Activated naive CD8-positive, alpha-beta T cell treated with anti-CD3 and anti-CD28 coated beads for 36 hours (primary cell): ENCODE measurements around the gene INO80. TPM values are rescaled to one million over a fixed set of nuclear protein-coding genes. Genes with fewer than 3 reads are reported as not detected.
"Not testable (repeated sequence)": the region's sequence is repeated elsewhere in the genome, so short reads cannot be mapped to it uniquely, and the experiment has no call there.

Experiments
- DNase-seq: peaks from one replicate; pipeline ENCODE4 v3.0.0; 2021
- H3K27ac Mint-ChIP-seq: one replicate; pipeline ENCODE4 v1.8.0; 2022; ENCODE audit warnings: mild to moderate bottlenecking, moderate library complexity, mixed read lengths
- H3K27me3 Mint-ChIP-seq: one replicate; pipeline ENCODE4 v1.8.0; 2022; ENCODE audit warnings: mild to moderate bottlenecking, mixed read lengths
- H3K36me3 Mint-ChIP-seq: one replicate; pipeline ENCODE4 v1.8.0; 2021; ENCODE audit warnings: mild to moderate bottlenecking, mixed read lengths
- H3K4me1 Mint-ChIP-seq: one replicate; pipeline ENCODE4 v1.8.0; 2021; ENCODE audit warnings: mixed read lengths
- H3K4me3 Mint-ChIP-seq: one replicate; pipeline ENCODE4 v1.8.0; 2022; ENCODE audit warnings: mild to moderate bottlenecking, moderate library complexity, mixed read lengths
- H3K9me3 Mint-ChIP-seq: one replicate; pipeline ENCODE4 v1.8.0; 2022; ENCODE audit warnings: mixed read lengths
- total RNA-seq, 2 experiments: library from RNA; stranded (reverse); gene quantifications; one replicate each; pipeline ENCODE4 v1.2.3, GENCODE V29; 2021

INO80 gene
- total RNA-seq, 2 experiments from 2014 or later = 26.1 to 26.3 TPM

DNA sequence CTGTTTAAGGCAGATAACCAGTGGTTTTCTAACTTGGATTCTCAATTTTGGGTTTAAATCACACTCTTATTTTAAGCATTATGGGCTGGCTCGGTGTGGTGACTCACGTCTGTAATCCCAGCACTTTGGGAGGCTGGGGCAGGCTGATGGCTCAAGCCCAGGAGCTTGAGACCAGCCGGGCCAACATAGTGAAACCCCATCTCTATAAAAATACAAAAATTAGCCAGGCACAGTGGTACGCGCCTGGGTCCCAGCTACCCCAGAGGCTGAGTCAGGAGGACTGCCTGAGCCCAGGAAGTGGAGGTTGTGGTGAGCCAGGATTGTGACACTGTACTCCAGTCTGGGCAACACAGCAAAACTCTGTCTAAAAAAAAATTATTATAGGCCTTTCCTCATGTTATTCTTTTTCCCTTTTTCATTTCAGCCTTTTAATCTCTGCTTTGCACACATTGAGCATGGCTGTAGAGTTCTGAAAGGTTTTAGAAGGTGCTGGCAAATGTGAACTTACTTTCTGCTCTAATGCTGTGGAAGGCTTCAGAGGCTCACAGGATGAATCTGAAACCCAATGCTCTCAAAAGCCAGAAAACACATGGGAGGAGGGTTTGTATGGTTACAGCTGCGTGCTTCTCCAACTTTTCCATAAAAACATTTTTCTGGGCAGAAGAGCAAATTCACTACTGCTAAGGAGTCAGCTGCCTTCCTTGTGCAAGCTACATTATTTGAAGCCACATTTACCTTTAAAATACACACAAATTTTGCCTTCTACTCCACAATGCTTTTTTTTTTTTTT, 130.3 kb downstream of the INO80 start:
- no peaks in the 10 kb centered on the region for H3K27me3 Mint-ChIP-seq
- H3K4me3 Mint-ChIP-seq = no peak overlapping the region
- peaks cover 8% of the 10 kb centered on the region for H3K4me1 Mint-ChIP-seq
- peaks cover 24% of the 10 kb centered on the region for H3K36me3 Mint-ChIP-seq
- H3K27ac Mint-ChIP-seq = no peak overlapping the region
- no peak for DNase-seq
- no peaks in the 10 kb centered on the region for H3K9me3 Mint-ChIP-seq

DNA sequence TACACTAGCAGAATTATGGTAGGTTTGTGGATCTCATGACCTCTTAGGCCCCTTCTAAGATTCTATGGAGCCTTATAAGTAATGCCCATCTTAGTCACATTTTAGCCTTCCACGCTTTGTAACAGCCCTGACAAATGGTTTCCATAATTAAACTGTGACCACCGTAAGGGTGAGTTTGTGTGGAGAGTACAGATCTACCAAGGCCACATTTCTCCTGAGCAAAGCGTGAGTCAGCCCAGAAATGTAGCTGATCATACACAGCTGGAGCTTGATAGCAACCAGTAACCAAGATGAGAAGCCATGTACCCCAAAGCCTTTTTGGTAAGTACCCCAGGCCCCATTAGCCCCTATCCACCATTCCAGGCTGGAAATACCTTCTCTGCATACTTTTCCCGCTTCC, 131.1 kb downstream of the INO80 start:
- no peaks in the 10 kb centered on the region for H3K27me3 Mint-ChIP-seq
- no peak overlapping the region for H3K27ac Mint-ChIP-seq
- H3K4me3 Mint-ChIP-seq = no peak overlapping the region
- H3K4me1 Mint-ChIP-seq = peaks cover 2% of the 10 kb centered on the region
- H3K36me3 Mint-ChIP-seq = peaks cover 17% of the 10 kb centered on the region
- no peaks in the 10 kb centered on the region for H3K9me3 Mint-ChIP-seq
- no peak for DNase-seq

DNA sequence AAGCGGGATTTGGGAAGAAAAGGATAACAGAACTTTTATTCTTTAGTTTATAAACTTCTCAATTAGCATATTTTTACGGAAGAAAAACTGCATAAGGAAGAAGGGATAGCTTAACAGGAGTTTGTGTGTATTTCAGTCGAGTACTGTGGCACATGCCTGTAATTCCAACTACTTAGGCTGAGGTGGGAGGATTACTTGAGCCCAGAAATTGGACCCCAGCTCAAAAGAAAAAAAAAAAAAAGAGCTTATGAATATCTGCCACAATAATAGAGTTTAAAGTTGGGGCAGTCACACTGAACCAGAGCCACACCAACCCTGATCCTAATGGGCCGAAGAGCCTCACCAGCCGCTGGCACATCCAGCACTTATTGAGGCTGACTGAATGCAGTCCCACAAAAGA, 131.7 kb downstream of the INO80 start:
- H3K36me3 Mint-ChIP-seq = peaks cover 15% of the 10 kb centered on the region

DNA sequence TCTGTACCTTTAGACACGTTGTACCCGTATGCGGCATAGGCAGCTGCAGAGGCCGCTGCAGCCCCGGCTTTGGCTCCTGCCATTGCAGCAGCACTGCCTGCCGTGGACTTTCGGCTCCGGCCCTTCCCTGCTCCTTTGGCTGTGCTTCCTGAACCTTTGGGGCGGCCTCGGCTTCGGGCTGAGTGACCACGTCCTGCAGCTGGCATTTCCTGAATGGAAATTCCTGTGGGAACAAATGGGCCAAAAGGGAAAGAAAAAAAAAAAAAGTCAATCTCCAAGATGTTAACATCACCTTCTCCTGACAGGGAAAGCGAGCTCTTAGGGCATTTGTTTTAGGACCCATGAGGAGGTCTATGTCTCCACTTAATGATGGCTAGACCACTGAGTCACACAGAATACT, 133.2 kb downstream of the INO80 start:
- Mint-ChIP-seq H3K36me3 (peaks cover 21% of the 10 kb centered on the region), H3K27me3 (no peaks in the 10 kb centered on the region), H3K27ac (no peak overlapping the region), H3K4me3 (no peak overlapping the region), H3K9me3 (no peaks in the 10 kb centered on the region), H3K4me1 (peaks cover 2% of the 10 kb centered on the region)
- DNase-seq = no peak

More for the DNA sequence above, 131.7 kb downstream of the INO80 start:
- no peak overlapping the region for H3K4me3 Mint-ChIP-seq
- H3K27ac Mint-ChIP-seq = no peak overlapping the region
- H3K27me3 Mint-ChIP-seq = no peaks in the 10 kb centered on the region
- DNase-seq = no peak
- peaks cover 2% of the 10 kb centered on the region for H3K4me1 Mint-ChIP-seq
- no peaks in the 10 kb centered on the region for H3K9me3 Mint-ChIP-seq

DNA sequence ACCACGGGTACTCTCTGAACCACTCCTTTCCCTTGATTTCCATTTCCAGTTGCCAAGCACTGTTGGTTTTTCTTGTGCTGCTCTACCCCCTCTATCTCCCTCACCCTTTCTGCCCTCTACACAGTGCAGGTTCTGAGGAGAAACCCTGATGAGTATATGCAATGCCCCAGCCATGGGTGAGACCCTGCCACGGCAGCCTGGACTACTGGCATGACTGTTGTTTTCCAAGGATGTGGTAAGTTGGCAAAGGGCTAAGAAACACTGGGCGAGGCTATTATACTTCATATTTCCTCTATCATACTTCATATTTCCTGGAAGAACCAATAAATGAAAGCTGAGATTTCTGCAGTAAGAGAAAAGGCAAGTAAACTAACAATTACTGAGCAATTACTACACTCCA, 134.9 kb downstream of the INO80 start:
- Mint-ChIP-seq H3K27ac (peak overlapping the region; percentile 10), H3K36me3 (peaks cover 15% of the 10 kb centered on the region), H3K4me3 (no peak overlapping the region), H3K4me1 (peaks cover 2% of the 10 kb centered on the region), H3K9me3 (no peaks in the 10 kb centered on the region), H3K27me3 (no peaks in the 10 kb centered on the region)
- no peak for DNase-seq

DNA sequence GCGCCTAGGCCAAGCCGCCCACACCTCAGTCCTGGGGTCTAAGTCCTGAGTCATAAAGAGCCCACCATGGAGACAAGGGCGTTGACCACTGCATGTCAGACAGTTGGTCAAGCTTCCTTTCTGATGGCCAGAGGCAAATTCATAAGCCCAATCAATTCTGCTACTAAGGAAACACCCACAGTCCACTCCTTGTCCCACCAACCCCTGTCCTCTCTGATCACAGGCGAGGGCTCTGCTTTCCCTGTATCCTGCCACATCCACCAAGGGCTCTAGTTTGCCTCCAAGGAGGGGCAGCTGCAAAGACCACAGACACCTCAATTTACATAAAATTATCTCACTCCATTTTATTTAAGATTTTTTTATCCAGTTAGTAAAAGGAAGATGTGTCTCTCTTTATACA, 137.5 kb downstream of the INO80 start:
- peaks cover 2% of the 10 kb centered on the region for H3K4me1 Mint-ChIP-seq
- H3K27ac Mint-ChIP-seq = no peak overlapping the region
- no peak overlapping the region for H3K4me3 Mint-ChIP-seq
- no peak for DNase-seq
- H3K36me3 Mint-ChIP-seq = peaks cover 13% of the 10 kb centered on the region
- H3K9me3 Mint-ChIP-seq = no peaks in the 10 kb centered on the region
- no peaks in the 10 kb centered on the region for H3K27me3 Mint-ChIP-seq

DNA sequence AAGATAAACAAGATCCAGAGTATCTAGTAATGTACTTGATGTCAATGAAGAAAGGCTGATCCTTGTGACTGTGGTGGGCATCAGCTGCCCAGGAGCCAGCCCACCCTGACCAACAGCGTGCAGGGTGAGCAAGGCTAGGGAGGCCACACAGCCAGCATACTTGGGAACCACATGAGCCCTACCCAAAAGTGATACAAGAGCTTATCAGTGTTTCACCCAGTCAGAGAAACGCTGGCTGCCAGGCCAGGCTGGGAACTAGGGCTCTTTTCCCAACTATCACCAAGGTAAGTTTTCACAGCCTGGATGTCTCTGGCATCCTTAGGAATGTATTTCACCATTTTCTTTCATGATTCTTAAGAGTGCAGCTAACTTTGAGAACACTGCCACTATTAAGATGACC, 137.9 kb downstream of the INO80 start:
- peaks cover 2% of the 10 kb centered on the region for H3K4me1 Mint-ChIP-seq
- H3K9me3 Mint-ChIP-seq = no peaks in the 10 kb centered on the region
- no peak overlapping the region for H3K27ac Mint-ChIP-seq
- no peak for DNase-seq
- peaks cover 13% of the 10 kb centered on the region for H3K36me3 Mint-ChIP-seq
- H3K27me3 Mint-ChIP-seq = no peaks in the 10 kb centered on the region
- no peak overlapping the region for H3K4me3 Mint-ChIP-seq

DNA sequence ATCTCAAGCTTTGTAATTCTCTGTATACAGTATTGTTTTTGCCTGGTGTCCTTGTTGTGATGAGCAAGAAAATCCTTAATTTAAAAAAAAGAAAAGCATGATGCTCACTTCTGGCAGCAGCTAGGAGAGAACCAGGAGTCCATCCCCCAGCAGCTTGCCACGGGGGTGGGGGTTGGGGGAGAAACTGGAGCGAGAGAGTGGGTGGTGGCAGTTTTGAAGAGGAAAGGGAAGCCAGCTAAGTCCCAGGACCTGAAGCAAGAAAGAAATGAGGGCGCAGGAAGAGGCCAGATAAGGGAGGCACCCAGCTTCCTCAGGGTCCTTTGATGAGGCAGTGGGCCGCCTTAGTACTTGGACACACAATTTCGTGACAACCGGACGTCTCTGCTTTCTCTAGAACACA, 139.3 kb downstream of the INO80 start:
- no peaks in the 10 kb centered on the region for H3K9me3 Mint-ChIP-seq
- H3K4me3 Mint-ChIP-seq = no peak overlapping the region
- no peaks in the 10 kb centered on the region for H3K27me3 Mint-ChIP-seq
- peaks cover 12% of the 10 kb centered on the region for H3K36me3 Mint-ChIP-seq
- DNase-seq = no peak
- H3K27ac Mint-ChIP-seq = no peak overlapping the region
- H3K4me1 Mint-ChIP-seq = peaks cover 2% of the 10 kb centered on the region

DNA sequence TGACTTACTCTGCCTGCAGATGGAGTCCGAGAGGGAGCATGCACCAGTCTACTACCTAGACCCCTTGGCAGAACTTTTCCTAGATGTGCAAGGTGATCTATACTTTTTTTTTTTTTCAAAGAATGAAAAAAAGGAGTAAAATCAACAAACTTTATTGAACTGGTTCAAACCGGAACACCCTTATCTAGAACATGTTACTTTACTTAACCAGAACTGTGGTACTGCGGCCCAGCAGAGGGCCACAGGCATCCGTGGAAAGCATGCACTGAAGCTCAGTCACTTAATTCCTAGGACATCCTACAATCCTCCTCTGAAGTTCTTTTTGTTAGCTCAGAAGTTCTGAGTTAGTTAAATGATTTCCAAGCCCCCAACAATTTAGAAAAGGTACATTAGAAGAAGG, 141.2 kb downstream of the INO80 start:
- Mint-ChIP-seq H3K36me3 (peaks cover 6% of the 10 kb centered on the region), H3K4me1 (no peaks in the 10 kb centered on the region), H3K9me3 (no peaks in the 10 kb centered on the region), H3K27me3 (no peaks in the 10 kb centered on the region), H3K4me3 (peak overlapping the region; percentile 14), H3K27ac (no peak overlapping the region)
- DNase-seq = no peak

DNA sequence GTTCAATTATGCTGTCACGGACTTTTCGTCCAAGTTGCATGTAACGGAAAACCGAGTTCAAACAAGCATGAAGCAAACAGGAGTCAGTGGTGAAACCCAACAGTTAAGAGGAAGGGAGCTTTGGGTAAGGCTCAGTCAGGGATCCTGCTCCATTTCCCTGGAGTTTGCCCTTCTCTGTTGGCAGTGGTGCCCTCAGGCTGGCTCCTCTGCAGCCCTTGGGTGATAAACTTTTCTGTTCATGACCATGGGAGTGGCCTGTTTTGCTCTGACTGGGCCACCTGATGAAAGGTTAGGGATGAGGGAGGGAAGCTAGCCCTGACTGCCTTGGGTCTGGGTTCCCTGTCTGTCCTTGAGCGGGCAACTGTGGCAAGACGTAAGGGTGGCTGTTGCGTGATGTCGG, 146.7 kb downstream of the INO80 start:
- Mint-ChIP-seq H3K4me3 (no peak overlapping the region), H3K4me1 (no peaks in the 10 kb centered on the region), H3K27me3 (no peaks in the 10 kb centered on the region), H3K9me3 (no peaks in the 10 kb centered on the region), H3K27ac (no peak overlapping the region), H3K36me3 (no peaks in the 10 kb centered on the region)
- no peak for DNase-seq

DNA sequence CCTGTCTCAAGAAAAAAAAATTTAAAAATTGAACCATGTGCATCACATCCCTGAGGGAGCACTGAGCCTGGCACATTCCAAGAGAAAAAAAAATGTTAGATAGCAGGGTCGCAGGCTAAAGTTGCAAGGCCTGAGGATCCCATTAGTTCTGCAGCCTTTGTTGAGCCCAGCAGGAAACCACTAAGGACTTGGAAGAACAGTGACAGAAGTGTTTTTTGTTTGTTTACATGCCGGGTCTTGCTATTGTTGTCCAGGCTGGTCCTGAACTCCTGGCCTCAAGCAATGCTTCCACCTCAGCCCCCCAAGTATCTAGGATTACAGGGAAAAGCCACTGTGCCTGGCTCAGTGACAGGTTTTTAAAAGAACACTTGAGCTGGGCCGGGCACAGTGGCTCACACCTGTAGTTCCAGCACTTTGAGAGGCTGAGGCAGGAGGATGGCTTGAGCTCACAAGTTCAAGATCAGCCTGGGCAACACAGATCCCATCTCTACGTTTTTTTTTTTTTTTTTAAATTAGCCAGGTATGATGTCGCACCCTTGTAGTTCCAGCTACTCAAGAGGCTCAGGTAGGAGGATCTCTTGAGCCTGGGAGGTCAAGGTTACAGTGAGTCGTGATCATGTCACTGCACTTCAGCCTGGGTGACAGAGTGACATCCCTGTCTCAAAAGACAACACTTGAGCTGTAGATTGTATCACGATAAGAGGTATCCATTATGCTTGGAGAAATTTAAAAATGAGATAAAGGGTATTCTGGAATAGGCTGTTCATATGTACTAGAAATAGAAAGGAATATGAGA, 147.6 kb downstream of the INO80 start:
- Mint-ChIP-seq H3K36me3 (no peaks in the 10 kb centered on the region), H3K27ac (no peak overlapping the region), H3K4me3 (no peak overlapping the region), H3K27me3 (no peaks in the 10 kb centered on the region), H3K9me3 (no peaks in the 10 kb centered on the region), H3K4me1 (no peaks in the 10 kb centered on the region)
- no peak for DNase-seq

DNA sequence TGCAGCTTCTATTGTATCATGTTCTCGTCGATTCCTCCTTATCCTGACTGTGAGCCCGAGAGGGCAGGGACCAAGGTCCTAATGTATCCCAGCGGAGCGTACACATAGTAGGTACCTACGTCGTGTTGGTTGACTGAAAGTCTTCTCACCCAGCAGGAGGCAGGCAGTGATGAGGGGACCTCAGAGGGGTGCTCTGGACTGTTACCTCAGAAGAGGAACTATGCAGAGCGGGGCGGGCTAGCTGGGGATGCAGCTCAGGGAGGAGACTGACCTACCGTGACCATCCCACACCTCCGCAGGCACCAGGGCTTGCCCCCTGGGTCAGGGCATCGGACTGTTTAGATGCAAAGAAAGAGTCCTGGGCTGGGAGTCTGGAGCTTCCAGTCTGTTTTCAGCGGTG, 151.4 kb downstream of the INO80 start:
- Mint-ChIP-seq H3K36me3 (peaks cover 4% of the 10 kb centered on the region), H3K4me3 (no peak overlapping the region), H3K9me3 (no peaks in the 10 kb centered on the region), H3K27ac (no peak overlapping the region), H3K4me1 (no peaks in the 10 kb centered on the region), H3K27me3 (no peaks in the 10 kb centered on the region)
- no peak for DNase-seq

DNA sequence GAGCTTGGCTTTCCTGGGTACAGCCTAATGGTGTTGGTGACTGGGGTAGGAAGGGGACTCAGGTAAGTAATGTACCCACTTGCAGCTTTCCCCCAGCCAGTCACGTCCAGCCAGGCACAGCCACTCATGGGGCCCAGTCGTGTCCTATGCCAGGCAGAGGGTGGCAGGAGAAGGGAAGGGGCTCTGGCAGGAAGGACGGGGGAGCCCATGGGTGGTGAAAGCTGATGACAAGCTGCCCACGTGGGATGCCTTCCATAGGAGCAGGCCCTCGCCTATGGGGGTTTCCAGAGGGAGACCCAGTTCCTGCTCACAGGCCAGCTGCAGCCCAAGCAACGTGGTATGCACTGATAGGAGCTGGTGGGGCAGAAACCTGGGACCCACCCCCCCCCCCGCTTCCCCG, 152.1 kb downstream of the INO80 start:
- H3K27ac Mint-ChIP-seq = no peak overlapping the region
- no peaks in the 10 kb centered on the region for H3K27me3 Mint-ChIP-seq
- H3K36me3 Mint-ChIP-seq = peaks cover 4% of the 10 kb centered on the region
- peaks cover 2% of the 10 kb centered on the region for H3K4me1 Mint-ChIP-seq
- no peak overlapping the region for H3K4me3 Mint-ChIP-seq
- DNase-seq = no peak
- no peaks in the 10 kb centered on the region for H3K9me3 Mint-ChIP-seq

DNA sequence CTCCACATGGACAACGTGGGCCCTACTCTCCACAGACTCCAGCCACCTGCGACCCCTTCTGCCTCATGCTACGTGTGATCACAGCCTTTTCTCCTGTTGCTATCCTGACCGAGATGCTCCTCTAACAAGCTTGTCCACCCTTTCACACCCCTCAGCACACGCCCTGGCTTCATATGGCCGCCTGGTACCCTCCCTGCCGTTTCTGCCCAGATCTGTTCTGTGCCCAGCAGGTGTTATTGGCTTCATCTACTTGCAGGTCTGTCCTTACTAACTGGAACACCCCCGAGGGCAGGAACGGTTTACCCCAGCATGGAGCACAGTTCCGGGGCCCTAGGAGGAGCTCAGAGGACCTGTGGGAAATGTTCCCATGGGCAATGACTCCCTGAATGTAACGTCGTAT, 152.9 kb downstream of the INO80 start:
- H3K36me3 Mint-ChIP-seq = peaks cover 4% of the 10 kb centered on the region
- H3K27me3 Mint-ChIP-seq = no peaks in the 10 kb centered on the region
- no peaks in the 10 kb centered on the region for H3K9me3 Mint-ChIP-seq
- no peak for DNase-seq
- peaks cover 7% of the 10 kb centered on the region for H3K4me1 Mint-ChIP-seq
- H3K27ac Mint-ChIP-seq = no peak overlapping the region
- H3K4me3 Mint-ChIP-seq = no peak overlapping the region

DNA sequence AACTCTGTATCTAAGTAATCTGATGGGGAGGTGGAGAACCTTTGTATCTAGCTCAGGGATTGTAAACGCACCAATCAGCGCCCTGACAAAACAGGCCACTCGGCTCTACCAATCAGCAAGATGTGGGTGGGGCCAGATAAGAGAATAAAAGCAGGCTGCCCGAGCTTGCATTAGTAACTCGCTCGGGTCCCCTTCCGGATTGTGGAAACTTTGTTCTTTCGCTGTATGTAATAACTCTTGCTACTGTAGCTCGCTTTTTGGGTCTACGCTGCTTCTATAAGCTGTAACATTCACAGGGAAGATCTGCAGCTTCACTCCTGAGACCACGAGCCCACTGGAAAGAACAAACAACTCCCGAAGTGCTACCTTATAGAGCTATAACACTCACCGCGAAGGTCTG, 153.8 kb downstream of the INO80 start:
- H3K4me3 Mint-ChIP-seq, H3K27me3 Mint-ChIP-seq, H3K9me3 Mint-ChIP-seq, H3K36me3 Mint-ChIP-seq, DNase-seq, H3K27ac Mint-ChIP-seq: not testable (repeated sequence)
- H3K4me1 Mint-ChIP-seq = peaks cover 10% of the 10 kb centered on the region

DNA sequence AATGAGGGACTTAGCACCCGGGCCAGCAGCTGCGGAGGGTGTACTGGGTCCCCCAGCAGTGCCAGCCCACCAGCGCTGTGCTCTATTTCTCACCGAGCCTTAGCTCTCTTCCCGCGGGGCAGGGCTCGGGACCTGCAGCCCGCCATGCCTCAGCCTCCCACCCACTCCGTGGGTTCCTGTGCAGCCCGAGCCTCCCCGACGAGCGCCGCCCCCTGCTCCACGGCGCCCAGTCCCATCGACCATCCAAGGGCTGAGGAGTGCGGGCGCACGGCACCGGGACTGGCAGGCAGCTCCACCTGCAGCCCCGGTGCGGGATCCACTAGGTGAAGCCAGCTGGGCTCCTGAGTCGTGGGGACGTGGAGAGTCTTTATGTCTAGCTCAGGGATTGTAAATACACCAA, 154.3 kb downstream of the INO80 start:
- not testable (repeated sequence) for H3K27me3 Mint-ChIP-seq, H3K9me3 Mint-ChIP-seq, H3K27ac Mint-ChIP-seq, H3K36me3 Mint-ChIP-seq, H3K4me3 Mint-ChIP-seq, DNase-seq
- peaks cover 10% of the 10 kb centered on the region for H3K4me1 Mint-ChIP-seq
